GM18526 (cell line): ENCODE results near the gene AMELX.

Experiments used
- POLR2A ChIP-seq: IDR thresholded peaks from 3 replicates; pipeline ENCODE4 v1.6.1; 2011; ENCODE audit not compliant: insufficient read length; ENCODE audit errors: extremely low read depth

AMELX gene

DNA sequence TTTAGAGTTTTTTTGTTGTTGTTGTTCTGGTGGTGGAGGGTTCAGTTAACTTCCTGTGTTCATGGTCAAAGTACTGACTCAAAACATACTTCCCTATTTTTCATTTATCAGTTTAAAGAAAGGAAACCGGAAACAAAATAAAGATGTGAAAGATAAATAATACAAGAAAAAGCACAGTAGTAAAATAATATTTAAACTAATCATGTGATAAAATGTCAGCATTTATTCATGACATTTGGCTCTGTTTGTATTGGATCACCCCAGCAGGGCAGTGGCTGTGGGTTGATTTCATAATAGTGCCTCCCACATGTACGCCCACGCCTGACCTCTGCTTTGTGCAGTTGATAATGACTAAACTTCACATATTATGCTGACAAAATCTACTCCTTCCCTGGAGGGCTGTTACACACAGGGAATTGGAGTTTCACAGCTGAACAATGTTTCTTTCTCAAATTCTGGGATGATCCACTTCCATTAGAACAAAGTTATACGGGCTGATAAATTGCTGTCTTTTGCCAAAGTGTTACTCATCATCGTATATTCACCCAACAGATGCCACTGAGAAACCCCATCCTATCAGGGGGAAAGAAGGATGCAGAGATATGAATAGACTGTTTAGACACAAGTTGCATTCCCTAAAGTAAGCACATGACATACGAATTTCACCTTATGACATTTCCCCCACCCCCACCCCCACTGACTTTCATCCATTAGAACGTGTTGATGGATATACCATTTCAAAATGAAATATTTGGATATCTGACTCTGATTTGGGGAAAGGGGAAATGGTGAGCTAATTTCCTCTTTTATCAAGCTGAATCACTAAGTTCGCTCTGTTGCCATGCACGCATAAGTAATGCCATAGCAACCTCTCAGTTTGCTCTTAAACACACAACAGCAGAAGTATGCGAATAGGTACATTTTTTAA is 48.3 kb downstream of the AMELX start:
- TF ChIP-seq POLR2A: no peak

DNA sequence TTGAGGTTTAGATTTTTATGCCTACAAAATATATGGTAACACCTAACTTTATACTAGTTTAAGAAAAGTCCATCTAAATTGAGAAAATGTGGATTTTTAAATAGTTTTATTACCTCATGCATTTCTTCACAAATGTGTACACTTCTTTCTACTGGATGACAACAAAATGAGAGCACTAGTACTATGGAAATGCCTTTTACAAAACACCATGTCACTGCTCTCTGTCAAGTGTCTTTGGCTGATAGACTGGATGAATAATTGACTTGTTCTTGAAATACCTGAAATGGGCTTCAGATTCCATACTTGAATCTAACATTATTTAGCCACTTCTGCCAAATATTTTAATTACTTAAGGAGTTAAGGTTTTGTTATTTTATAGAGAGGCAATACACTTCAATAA is 49.5 kb downstream of the AMELX start:
- TF ChIP-seq POLR2A: no peak

DNA sequence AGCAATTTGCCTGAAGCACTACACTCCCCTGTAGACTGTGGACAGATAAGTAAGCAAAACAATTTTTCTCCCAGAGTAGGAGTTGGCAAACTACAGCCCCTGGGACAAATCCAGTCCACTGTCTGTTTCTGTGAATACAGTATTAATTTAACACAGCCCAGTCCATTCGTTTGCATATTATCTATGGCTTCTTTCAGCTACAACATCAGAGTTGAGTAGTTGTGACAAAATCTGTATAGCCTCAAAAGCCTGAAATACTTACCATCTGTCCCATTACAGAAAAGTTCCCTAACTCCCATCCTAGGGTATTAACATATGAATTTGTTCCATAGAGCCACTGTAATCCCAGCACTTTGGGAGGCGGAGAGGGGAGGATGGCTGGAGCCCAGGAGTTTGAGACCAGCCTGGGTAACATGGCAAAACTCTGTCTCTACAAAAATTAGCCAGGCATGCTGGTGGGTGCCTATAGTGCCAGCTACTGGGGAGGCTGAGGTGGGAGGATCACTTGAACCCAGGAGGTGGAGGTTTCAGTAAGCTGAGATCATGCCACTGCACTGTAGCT is 53.0 kb downstream of the AMELX start:
- TF ChIP-seq POLR2A: no peak

DNA sequence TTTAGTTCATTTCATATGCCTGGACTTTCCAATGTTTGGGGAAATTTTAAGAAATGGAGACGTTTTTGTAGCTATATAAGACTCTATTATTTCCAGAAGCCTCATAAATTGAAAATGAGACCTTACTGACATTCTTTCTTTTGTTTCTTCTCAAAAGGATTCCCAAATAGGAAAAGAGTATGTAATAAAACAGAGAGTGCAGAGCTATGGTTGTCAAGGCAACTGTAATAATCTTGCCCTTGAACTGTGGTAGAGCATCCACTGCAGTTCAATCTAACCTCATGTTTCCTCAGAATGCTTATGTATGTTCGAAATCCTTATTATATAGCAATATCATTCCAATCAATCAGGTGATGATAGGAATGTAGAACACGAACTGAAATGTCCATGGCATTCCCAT is 54.1 kb downstream of the AMELX start:
- TF ChIP-seq POLR2A: no peak

DNA sequence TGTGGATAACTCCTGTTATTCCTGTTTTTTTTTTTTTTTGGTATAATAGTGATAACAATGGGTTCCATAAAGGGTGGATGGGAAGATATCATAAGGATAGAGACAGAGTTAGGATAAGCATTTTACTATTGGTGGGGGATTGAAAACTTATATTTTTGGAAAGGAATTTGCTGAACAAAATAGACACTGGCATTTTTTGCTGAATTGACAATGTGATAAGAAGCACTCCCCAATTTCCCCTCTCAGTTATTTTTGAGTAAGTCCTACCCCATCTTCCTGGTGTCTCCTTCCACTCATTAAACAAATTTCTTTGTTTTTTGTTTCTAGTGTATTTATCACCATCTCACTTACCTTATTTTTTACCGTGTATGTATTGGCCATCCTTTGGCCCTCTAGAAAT is 55.8 kb downstream of the AMELX start:
- no peak for TF ChIP-seq POLR2A

DNA sequence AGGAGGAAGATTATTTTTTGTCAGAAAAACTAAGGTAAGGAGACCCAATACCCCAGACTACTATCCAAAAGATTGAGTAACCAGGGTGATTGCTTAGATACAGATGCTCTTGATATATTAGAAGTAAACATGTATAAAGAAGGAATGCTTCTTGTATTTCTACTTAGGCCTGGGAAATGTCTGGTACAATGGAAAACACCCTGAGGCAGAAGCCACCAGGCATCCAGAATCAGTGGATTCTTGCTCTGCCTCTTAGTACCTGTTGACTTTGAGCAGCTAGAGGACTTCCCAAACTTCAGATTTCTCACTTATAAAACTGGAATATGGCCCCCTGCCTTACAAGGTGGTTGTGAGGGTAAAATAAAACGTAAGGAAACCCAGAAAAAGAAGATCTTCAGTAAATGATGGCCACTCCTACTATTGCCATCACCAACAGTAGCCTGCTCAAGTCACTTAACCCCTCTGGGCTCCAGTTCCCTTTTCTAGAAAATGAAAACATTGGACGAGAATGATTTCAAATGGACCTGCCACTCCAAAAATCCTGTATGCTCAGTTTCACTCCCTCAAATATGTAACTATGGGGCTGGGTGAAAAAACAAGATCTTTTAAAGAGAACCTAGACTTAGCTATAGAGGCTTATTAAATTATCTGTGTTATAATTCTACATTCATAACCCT is 56.6 kb downstream of the AMELX start:
- no peak for TF ChIP-seq POLR2A
